H4 (cell line): ENCODE results near the gene STPG2. TPM values are rescaled to one million over a fixed set of nuclear protein-coding genes. Genes with fewer than 3 reads are reported as not detected.

Source experiments
- DNase-seq: peaks from one replicate; pipeline ENCODE4 v3.0.0-alpha.2; 2015; ENCODE audit warnings: low spot score
- total RNA-seq: library from RNA; depleted of rRNA; stranded (reverse); fragments of >200 nt; shearing (Covaris generic); gene quantifications from 2 replicates; pipeline ENCODE4 v1.2.3, GENCODE V29; 2014; rRNA removed

The STPG2 gene
- total RNA-seq, result not detected in 2 replicates

DNA sequence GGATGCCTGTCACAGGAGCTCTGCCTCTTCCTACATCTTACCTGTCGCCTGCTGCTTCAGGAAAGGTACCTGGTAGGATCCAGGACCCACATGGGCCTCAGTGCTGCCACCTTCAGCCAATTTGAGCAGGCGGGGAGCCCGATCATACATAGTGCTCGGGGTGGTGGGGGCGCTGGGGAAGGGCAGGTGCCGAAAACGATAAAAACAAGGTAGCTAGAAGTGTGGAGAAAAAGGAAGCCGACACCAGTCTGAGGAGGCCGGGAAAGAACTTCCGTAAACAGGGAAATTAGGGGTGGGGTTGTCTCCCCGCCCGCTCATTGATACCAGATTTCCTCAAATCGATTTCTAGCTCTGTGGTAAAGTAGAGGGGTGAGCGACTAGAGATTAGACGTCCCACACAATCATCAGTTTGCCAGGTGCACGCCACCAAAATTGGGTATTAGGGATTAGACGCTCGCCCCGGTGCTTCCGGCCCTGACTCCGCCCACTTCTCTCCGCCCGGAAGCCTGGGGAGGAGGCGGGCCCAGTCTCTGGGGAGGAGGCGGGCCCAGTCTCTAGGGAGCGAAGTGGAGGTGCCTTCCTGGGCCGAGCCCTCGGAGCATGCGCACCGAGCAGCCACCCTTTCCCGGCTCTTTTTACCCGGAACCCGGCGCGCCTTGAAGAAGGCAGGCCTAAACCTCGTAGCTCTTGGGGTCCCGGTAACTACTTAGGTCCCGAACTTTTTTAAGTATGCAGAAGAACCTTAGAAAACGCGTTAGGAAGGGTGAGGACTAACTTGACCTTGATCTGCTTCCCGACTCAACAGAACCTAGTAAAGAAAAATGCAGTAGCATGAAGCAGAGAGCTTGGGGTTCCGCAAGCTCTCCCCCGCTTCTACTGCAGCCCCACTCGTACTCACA lies at the start of gene STPG2:
Gene STPG2, minus strand, starts transcription at position 476 of the 899 bp plus-strand sequence.
- DNase-seq, result peak; percentile 91

DNA sequence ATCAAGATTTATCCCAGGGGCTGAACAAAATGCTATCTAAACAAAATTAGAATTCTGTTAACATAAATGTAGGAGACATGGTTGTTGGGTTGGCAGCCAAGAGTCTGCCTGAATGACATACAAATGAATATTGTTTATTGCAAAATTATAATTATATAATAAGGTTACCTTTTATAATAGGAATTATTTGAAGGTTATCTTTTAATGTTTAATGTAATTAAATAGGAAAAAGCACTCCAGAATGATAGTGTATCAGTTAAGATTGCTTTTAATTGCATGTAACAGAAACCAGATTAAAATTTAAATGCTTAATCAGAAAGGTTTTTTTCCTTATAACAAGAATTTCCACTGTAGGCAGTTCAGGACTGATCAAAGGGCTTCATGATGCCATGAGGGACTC lies 42.0 kb upstream of the STPG2 start:
- DNase-seq, result no peak

DNA sequence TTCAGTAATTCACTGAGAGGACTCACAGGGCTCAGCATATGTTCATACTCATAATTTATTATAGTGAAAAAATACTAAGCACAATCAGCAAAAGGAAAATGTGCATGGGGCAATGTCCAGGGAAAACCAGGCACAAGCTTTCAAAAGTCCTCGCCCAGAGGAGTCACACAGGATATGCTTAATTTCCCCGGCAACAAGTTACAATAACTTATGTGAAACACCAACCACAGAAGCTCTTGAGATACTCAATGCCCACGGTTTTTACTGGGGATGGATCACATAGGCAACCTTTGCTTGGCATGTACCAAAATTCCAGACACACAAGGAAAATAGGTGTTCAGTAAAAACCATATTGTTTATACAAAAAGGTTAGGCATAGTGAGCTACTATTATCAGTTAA lies 38.5 kb upstream of the STPG2 start:
- DNase-seq, result no peak

DNA sequence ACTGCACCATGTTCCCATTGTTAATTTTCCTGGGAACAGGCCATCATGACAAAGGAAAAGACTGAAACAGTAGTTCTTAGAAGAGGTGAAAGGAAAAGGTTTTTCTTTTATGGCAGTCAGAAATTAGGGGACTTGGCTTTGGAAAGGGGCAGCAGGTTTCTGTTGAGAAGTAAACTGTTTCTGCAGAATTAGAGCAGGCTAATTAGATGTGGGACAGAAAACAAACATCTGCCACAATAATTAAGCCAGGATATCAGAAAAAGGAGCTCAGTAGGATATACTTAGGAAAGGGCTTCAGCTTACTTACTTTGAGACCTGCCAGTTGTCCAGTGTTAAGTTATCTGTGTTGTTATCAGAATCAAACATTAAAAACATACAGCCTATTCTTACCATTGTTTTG lies 36.7 kb upstream of the STPG2 start:
- DNase-seq, result no peak

DNA sequence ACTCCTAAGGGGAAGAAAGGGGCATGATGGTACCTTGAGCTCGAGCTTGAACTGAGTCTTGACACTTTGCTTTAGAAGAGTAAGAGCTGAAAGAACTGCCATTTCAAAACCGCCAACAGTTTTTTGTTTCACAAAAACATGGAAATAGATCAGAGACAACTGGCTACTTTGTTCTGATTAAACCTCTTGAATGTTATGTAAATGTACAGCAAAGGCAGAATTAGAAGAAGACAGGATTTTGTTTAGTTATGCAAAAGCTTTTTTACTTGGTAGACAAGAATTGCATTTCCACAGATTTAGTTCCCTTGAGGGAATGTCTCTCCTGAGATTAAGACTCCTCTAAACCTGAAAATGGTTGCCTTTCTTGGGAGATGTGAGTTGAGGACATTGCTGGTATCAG lies 33.3 kb upstream of the STPG2 start:
- DNase-seq, result no peak

DNA sequence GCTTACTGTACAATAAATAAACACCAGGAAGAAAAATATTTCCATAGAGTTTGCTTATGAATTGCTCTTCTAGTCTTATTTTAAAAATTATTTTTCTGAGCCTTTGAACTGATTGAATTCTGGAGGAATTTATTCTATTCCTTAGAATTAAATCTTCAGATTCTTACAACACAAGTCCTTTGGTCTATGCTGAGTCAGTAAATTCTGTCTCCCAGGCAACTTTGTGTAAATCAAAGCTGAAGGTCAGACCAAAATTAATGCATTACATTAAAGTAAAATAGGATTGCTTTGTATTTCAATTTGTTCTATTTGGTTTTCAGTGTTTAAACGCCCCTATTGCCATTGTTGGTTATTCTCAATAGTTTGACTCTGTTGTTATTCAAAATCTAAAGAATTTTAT lies 26.8 kb upstream of the STPG2 start:
- DNase-seq, result no peak

DNA sequence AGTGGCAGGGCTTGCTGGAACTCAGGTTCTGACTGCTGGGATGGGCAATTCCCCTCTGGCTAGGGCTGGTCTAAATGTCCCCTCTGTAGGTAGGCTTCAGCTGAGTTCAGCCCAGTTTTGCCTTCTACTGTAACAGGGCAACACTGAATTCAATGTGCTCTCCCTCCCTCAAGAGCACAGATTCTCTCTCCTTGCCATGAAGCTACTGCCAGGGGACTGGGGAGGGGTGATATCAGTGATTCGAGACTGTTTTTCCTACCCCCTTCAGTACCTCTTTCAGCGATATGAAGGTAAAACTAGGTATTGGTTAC lies 23.4 kb upstream of the STPG2 start:
- DNase-seq, result no peak

DNA sequence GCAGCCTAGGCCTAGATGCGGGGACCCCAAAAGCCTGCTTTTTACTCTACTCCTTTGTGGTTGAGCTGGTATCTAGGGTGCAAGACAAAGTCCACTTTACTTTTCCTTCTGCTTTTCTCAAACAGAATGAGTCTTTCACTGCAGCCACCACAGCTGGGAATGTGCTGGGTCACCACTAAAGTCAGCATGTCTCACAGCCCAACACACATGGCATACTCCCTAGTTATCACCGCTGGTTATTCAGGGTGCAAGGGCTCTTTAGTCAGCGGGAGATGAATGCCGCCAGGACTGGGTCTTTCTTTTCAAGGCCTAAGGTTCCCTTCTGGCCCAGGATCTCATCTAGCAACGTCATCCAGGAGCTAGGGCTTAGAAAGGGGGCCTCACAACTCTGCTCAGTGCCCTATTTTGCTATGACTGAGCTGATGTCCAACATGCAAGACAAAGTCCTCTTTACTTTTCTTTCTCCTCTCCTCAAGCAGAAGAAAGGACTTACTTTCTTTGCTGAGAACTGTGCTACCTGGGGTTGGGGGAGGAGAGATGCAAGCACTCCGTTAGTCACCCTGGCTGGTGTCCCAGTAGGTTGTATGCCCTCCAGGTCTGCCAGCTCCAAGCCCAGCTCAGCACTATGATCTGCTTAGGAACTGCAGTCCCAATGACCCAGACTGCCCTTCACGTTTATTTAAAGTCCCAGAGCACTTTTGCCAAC lies 22.9 kb upstream of the STPG2 start:
- DNase-seq, result peak; percentile 72

DNA sequence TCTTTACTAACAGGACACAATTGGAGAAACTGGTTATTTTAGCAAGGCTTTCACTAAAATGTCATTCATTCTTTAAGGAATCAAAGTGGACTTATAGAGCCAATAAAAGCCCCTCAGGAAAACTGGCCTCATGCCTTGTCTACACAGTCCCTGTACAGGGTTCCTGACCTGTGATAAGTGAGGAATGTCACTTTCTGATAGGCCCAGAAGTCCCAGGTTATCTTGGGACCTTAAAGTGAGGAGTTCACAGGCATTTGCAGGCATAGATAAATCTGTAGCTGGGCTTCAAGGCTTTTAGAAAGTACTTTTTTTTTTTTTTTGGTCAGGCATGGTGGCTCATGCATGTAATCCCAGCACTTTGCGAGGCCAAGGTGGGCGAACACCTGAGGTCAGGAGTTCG lies 19.4 kb upstream of the STPG2 start:
- DNase-seq, result no peak

DNA sequence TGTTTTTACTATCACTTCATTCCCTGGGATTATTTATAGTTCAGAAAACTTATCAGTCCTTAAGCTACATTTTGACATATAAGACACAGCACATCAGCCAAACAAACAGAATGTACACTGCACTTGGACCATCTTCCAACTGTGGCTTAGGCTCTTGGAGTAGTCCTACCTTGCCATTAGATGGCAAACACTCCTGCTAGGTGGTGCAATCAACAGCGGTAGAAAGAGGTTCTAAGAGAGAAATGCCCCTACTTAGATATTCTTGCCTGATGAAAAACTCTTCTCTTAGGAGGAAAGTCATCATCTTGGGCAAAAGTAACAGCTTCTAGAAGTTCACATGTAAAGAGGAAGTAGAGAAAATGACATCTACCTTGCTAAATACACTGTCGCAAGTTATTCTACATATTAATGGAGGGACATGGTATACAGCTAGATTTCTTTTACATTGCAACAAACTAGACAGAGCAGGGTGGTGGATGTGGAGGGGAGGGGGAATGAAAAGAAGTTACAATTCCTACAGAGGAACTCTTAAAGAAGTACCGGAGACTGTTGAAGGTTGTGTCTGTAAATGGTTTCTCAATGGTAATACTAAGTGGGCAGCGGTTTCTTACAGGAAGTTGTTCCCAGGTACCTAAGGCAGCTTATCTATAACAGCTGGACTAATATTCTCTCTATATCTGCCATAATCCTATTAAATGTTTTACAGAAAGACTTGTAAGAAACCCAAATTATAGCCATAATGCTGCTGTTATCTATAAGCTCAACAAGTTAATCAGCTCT lies 8.1 kb upstream of the STPG2 start:
- DNase-seq, result no peak

DNA sequence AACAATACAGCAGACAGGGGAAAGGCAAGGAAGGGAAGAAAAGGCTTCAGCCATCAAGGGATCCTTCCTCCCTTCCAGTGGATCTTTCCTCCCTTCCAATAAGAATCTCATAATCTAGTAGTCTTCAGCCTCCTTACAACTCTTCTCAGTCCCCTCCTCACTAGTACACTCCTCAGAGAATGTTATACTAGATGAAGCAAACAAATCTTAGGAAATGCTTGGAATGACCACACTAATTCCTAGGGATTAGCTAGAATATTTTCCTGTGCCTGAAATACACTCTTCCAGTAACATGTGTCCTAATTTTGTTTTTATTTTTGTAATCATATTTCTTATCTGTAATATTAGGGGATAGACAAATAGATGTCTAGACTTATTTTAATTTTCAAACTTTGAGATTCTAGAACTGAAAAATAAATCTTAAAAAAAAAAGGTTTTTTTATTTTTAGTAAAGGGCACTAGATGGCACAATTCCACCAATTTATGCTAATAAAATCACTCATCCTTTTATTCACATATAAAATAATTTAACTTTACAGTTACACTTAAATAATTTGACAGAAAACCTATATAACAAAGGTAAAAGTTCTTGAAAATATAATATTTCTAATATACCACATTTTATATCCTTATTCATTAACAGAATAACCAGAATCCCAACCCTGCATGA lies 7.0 kb upstream of the STPG2 start:
- no peak for DNase-seq

DNA sequence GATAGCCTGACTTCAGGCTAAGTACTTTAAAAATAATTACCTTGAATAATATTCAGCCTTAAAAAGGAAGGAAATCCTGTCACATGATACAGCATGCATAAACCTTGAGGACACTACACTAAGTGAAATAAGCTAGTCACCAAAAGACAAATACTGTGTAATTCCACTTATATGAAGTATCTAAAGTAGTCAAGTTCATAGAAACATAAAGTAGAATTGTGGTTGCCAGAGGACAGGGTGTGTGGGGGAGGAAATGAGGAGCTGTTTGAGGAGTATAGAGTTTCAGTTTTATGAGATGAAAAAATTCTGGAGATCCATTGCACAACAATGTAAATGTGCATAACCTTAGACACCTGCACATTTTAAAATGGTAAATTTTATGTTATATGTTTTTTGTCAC lies 5.6 kb upstream of the STPG2 start:
- no peak for DNase-seq

DNA sequence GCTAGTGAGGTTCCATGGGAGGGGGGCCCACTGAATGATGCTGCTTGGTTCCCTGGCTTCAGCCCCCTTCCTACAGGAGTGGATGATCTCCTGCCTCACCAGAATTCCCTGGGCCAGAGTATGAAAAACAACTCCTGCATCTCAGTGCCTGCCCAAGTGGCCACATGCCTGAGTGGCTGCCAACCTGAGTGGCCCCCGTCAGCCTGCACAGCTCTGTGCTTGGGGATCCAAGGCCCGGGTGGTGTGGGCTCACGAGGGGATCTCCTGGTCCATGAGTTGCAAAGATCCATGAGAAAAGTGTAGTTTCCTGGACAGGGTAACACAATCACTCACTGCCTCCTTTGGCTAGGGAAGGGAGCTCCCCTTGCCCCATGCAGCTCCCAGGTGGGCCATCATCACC lies 17.1 kb downstream of the STPG2 start:
- no peak for DNase-seq

DNA sequence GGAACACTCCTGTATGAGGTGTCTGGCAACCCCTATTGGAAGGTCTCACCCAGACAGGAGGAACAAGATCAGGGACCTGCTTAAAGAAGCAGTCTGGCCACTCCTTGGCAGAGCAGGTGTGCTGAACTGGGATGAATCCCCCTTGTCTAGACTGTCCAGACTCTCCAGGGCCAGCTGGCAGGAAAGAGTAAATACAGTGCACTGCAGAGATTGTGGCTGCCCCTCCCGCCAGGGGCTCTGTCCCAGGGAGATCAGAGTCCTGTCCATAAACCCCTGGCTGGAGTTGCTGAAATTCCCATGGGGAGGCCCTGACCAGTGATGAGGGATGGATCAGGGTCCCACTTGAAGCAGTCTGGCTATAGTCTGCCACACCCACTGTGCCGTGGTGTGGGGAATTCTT lies 17.7 kb downstream of the STPG2 start:
- no peak for DNase-seq

DNA sequence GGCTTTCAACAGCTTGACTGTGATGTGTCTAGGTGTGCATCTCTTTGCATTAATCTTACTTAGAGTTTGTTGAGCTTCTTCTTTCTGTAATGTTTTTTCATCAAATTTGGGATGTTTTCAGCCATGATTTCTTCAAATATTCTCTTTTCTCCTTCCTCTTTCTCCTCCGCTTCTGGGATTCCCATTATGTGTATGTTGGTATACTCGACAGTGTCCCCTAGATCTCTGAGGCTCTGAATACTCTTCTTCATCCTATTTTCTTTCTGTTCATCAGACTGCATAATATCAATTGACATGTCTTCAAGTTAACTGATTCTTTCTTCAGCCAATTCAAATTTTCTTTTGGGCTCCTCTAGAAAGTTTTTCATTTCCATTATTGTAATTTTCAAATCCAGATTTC lies 25.9 kb downstream of the STPG2 start:
- no peak for DNase-seq

DNA sequence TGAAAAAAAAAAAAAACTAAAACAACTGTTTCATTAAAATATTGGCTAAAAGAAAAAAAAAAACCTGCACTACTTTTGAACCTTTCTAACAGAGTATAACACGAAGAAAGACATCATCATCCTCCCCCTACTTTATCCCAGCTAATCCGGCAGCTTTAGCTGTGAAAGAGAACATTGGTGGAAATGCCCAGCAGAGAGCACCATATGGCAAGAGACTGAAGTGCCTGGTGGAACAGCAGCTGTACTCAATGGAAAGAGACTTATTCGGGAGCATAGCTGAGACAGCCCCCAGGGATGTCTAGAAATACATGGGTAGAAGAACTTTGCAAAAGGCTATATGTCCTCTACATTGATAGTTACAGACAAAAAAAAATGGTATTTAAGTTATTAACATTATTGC lies 30.3 kb downstream of the STPG2 start:
- DNase-seq, result peak; percentile 7

DNA sequence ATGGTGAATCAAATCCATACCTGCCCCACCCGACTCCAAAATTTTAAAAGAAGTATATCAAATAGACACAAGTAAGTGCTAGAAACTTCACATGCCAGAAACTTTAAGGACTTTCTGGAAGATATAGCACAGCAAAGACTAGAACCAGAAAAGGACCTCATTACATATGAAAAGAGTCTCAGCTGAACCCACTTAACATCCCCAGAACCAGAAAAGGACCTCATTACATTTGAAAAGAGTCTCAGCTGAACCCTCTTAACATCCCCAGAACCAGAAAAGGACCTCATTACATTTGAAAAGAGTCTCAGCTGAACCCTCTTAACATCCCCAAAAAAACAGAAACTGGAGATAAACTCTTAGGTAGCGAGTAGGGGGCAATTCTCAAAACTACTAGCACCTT lies 32.3 kb downstream of the STPG2 start:
- DNase-seq, result no peak

DNA sequence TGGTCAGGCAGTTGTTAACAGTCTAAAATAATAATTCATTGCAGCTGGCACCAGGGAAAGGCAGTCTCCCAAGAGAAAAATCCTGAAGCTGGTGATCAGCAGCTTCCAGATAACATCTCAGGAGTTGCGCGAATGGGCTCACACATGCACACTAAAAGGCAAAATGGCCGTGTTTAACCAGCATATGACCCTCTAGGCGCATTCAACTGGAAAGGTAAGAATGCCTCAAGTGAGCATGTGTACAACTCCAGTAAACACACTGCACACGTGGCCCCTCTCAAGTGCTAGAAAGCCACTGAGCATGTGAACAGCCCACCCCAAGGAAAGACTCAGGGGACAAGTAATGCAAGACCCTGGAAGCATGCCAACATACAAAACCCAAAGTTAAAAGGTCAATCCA lies 33.1 kb downstream of the STPG2 start:
- no peak for DNase-seq

DNA sequence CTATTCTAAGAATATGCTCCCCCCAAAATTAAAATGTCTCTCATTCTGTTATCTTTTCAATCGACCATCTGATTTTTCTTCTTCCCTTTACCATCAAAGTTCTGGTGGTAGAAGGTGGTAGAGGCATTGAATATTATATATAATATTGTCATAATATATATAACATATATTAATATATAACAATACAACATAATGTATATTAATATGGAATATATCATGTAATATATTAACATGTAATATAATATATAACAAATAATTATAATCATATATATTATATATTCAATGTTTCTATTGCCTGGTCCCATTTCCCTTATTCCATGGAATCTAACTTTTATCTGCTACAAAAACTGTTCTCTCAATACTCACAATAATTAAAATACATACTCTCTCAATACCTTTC lies 40.6 kb downstream of the STPG2 start:
- no peak for DNase-seq

DNA sequence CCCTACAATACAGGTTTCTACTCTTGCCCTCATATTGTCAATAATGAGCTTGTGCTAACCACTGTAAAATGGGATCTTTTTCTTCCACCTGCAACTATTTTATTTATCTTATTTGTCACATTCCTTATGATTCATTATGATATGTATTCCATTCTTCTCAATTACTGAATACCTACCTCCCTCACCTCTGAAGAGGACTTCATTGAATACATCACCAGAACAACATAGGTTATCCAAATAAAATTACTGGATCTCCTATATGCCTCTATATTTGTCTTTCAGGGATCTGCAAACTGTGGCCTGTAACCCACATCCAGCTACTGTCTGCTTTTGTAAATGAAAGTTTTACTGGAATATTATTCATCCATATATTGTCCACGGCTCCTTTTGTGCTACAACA lies 41.3 kb downstream of the STPG2 start:
- DNase-seq, result no peak

DNA sequence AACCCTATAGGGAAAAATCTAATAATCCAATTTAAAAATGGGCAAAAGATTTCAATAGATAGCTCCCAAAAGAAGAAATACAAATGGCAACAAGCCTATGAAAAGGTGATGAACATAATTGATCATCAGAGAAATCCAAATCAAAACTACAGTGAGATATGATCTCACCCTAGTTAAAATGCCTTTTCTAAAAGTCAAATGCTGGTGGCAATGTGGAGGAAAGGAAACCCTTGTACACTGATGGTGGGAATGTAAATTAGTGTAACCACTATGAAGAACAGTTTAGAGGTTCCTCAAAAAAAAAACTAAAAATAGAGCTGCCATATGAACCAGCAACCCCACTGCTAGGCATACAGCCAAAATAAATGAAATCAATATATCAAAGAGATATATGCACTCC lies 44.5 kb downstream of the STPG2 start:
- DNase-seq, result no peak

DNA sequence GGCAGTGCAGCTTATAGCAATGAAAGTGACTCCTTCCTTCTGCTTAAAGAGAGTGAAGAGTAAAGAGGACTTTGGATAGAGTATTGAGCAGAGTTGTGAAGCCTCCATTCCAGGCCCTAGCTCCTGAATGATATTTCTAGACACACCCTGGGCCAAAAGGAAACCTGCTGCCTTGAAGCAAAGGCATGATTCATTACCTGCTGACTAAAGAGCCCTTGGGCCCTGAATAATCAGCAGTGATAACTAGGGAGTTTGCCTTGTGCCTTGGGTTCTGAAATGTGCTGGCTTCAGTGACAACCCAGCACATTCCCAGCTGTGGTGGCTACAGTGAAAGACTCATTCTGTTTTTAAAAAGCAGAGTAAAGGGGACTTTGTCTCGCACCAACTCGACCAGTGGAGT lies 49.2 kb downstream of the STPG2 start:
- no peak for DNase-seq
